ENCODE data around the gene CYP26B1.

The CYP26B1 gene

DNA sequence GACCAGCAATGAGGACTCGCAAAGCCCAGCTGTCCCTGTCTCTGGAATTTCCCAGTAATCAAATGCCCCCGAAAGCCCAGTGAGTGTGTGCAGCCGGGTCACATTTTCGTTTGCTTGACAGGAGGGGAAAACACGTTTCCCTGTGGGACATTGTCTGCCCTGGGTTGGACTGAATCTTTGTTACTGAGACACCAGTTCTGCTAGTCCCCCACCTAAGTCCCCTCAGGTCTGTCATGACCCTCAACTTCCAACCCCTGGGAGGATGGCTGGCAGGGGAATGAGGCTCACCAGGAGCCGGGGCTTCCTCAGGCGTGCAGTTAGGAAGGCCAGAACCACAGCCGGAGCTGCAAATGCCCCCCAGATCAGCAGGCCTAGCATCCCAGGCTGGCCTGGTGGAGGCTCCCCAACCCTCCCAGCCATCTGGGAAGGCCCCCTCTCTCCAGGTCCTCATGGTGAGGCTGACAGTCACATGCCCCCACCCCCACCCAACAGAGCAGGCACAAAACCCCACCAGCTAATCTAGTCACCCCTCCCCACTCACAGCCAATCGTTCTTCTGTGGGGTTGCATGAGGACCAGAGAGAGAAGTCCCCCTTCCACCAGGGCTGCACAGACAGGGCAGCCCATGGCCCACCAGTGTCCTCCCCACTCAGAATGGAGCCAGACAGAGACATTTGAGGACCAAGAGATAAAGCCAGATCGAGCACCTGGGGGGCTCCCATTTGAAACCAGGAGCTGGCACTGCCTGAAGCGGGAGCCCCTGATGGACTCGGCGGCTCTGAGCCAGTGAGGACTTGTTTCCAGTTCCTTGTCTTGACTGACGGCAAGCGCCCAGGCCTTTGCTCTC lies 33.6 kb downstream of the CYP26B1 start:
- TF ChIP-seq, protein P1, sequence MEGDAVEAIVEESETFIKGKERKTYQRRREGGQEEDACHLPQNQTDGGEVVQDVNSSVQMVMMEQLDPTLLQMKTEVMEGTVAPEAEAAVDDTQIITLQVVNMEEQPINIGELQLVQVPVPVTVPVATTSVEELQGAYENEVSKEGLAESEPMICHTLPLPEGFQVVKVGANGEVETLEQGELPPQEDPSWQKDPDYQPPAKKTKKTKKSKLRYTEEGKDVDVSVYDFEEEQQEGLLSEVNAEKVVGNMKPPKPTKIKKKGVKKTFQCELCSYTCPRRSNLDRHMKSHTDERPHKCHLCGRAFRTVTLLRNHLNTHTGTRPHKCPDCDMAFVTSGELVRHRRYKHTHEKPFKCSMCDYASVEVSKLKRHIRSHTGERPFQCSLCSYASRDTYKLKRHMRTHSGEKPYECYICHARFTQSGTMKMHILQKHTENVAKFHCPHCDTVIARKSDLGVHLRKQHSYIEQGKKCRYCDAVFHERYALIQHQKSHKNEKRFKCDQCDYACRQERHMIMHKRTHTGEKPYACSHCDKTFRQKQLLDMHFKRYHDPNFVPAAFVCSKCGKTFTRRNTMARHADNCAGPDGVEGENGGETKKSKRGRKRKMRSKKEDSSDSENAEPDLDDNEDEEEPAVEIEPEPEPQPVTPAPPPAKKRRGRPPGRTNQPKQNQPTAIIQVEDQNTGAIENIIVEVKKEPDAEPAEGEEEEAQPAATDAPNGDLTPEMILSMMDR (IDR thresholded peaks at IDR 0.05; ENCODE audit: low read depth, low read length) = no peak
- DNase-seq (ENCODE audit: extremely low read depth, low read depth) = no peak

- DNase-seq (ENCODE audit: extremely low read depth, low read depth) = no peak
- TF ChIP-seq, protein P1 (IDR thresholded peaks at IDR 0.05; ENCODE audit: low read depth, low read length) = no peak
Observed at GRCh38 chr2:72112981-72113846, 34.4 kb downstream of the CYP26B1 start.

GRCh38 chr2:72112401-72112800 lies 35.3 kb downstream of the CYP26B1 start:
- no peak for DNase-seq (ENCODE audit: extremely low read depth, low read depth)
- TF ChIP-seq, protein P1 (IDR thresholded peaks at IDR 0.05; ENCODE audit: low read depth, low read length) = no peak

- DNase-seq (ENCODE audit: extremely low read depth, low read depth) = no peak
- TF ChIP-seq, protein P1 (IDR thresholded peaks at IDR 0.05; ENCODE audit: low read depth, low read length) = no peak
Observed at GRCh38 chr2:72111061-72111460, 36.6 kb downstream of the CYP26B1 start.

GRCh38 chr2:72109904-72110303 lies 37.8 kb downstream of the CYP26B1 start:
- TF ChIP-seq, protein P1 (IDR thresholded peaks at IDR 0.05; ENCODE audit: low read depth, low read length) = no peak
- no peak for DNase-seq (ENCODE audit: extremely low read depth, low read depth)

- DNase-seq (ENCODE audit: extremely low read depth, low read depth) = no peak
- TF ChIP-seq, protein P1 (IDR thresholded peaks at IDR 0.05; ENCODE audit: low read depth, low read length) = no peak
Observed at GRCh38 chr2:72109291-72109690, 38.4 kb downstream of the CYP26B1 start.

DNA sequence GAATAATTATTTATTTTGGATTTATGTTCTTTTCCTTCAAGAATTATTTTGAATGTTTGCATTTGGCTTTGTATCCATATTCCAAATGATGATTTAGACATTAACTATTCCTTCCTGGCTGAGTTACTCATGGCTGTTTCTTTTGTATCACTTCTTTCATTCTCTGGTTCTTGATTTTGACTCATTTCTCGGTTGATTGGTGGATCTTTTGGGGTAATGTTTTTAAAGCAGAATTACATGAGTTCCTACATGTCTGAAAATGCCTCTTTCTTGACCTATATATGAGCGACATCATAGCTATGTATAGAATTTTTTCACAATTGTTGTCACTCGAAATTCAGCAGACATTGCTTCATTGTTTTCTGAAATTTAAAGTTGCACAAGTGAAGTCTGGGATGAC lies 39.5 kb downstream of the CYP26B1 start:
- TF ChIP-seq, protein P1 (IDR thresholded peaks at IDR 0.05; ENCODE audit: low read depth, low read length) = no peak
- no peak for DNase-seq (ENCODE audit: extremely low read depth, low read depth)
